Activated naive CD4-positive, alpha-beta T cell treated with Interleukin-2 at 50 U/mL for 16 hours (primary cell): Measurements from ENCODE around the gene BBOX1.
"Not testable (repeated sequence)": the region's sequence is repeated elsewhere in the genome, so short reads cannot be mapped to it uniquely, and the experiment has no call there.

ENCODE experiments used
- DNase-seq: peaks from one replicate; pipeline ENCODE4 v3.0.0-alpha.2; 2020

The BBOX1 gene

GRCh38 chr11:27040302-27041115 is at the start of gene BBOX1:
Gene BBOX1, plus strand, starts transcription at chr11:27040815. Its CDS starts 14,616 bp downstream, at chr11:27055431.
- no peak for DNase-seq

GRCh38 chr11:26992031-26992541 is 48.5 kb upstream of the BBOX1 start:
- DNase-seq, result no peak

GRCh38 chr11:26993965-26994457 is 46.6 kb upstream of the BBOX1 start, which contains the start of gene FIBIN:
Gene FIBIN, plus strand, starts transcription at chr11:26994112. Its CDS starts 415 bp downstream, at chr11:26994527.
- DNase-seq, result no peak

GRCh38 chr11:26994631-26995095 is 46.0 kb upstream of the BBOX1 start:
- no peak for DNase-seq

- no peak for DNase-seq
These were observed 44.7 kb upstream of the BBOX1 start for GRCh38 chr11:26995701-26996460.

- DNase-seq, result no peak
These were observed 43.2 kb upstream of the BBOX1 start for GRCh38 chr11:26997378-26997777.

- DNase-seq, result not testable (repeated sequence)
These were observed 39.4 kb upstream of the BBOX1 start for GRCh38 chr11:27001136-27001730.

- no peak for DNase-seq
These were observed 38.2 kb upstream of the BBOX1 start for GRCh38 chr11:27002431-27002830.

GRCh38 chr11:27002838-27003237 is 37.8 kb upstream of the BBOX1 start:
- DNase-seq, result no peak

GRCh38 chr11:27004103-27004502 is 36.5 kb upstream of the BBOX1 start:
- no peak for DNase-seq

GRCh38 chr11:27008811-27009535 is 31.6 kb upstream of the BBOX1 start:
- no peak for DNase-seq

GRCh38 chr11:27011560-27012233 is 28.9 kb upstream of the BBOX1 start:
- DNase-seq, result no peak

GRCh38 chr11:27012234-27012921 is 28.2 kb upstream of the BBOX1 start:
- no peak for DNase-seq

- no peak for DNase-seq
These were observed 26.7 kb upstream of the BBOX1 start for GRCh38 chr11:27013781-27014361.

- no peak for DNase-seq
These were observed 21.6 kb upstream of the BBOX1 start for GRCh38 chr11:27018902-27019529.

GRCh38 chr11:27020751-27021150 is 19.9 kb upstream of the BBOX1 start:
- DNase-seq, result no peak

- no peak for DNase-seq
These were observed 17.9 kb upstream of the BBOX1 start for GRCh38 chr11:27022659-27023251.

GRCh38 chr11:27024865-27025264 is 15.8 kb upstream of the BBOX1 start:
- no peak for DNase-seq

GRCh38 chr11:27025312-27025955 is 15.2 kb upstream of the BBOX1 start:
- DNase-seq, result no peak
